GM19372 (cell line): ENCODE data around the gene COL12A1.

Source experiments
- ATAC-seq: cut with Tn5 transposase; IDR thresholded peaks from one replicate; pipeline ENCODE4 v1.9.1; 2021; ENCODE audit warnings: mild to moderate bottlenecking, low read depth, moderate library complexity; ENCODE audit not compliant: unreplicated experiment

The COL12A1 gene

GRCh38 chr6:75109022-75109421 is 96.8 kb downstream of the COL12A1 start:
- ATAC-seq, result no peak

DNA sequence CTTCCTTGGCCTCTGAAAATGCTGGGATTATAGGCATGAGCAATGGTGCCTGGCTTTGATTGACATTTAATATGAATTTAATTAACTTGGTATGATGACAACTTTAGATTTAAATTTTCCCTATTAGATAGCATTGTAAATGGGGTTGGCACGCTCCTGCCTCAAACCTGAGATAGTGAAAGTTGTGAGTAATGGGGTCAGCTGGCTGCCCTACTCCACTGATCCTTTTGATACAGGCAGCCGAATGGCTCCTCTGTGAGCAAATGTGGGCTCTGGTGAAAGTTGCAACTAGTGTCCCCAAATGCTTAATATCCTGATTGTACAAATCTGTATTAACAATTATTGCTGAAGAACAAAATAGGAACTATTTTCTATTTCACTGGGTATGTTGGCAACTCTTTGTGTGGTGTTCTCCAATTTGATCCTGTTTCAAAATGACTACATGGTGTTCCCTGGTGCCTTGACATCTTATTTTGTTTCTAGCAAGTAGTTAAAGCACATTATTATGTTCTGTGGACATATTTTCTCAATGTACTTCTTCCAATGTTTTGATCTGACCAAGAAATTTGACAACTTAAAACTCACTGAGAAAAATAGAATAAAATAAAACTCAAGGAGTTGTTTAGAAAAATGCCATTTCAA is 97.4 kb downstream of the COL12A1 start:
- no peak for ATAC-seq

- ATAC-seq, result no peak
Measured at GRCh38 chr6:75107913-75108312, 97.9 kb downstream of the COL12A1 start.

DNA sequence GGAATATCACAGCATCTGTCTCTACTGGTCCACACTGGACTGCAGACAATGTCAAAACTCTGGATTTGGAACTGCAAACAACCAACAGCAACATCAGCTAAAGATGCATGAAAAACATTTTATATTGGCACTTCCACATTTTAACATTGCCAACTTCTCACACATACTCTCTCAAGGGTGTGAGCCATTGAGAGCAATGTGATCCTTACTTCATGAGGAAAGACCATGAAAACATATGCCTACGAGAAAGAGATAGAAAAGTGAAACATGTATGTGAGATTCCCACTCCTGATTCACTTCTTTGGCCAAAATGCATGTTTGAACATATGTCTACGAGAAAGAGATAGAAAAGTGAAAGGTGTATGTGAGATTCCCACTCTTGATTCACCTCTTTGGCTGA is 99.4 kb downstream of the COL12A1 start:
- no peak for ATAC-seq

DNA sequence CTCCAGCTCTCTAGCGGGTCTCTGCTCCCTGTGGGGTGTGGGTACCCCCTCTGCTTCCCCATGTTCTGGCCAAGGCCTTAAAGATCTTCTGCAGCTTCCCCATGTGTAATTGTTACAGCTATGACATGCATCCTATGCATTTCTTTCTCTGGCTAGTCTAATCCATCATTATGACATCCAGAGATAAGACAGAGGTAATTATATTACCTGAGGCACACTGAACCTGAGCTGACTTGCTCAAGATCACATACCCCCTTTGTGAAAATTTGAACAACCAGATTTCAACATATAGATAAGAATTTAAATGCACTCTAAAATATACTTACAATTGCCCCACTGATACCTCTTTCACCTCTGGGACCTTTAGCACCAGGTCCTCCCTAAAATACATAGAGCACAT is 102.4 kb downstream of the COL12A1 start:
- ATAC-seq, result no peak

- no peak for ATAC-seq
Measured at GRCh38 chr6:75102301-75102700, 103.6 kb downstream of the COL12A1 start.

GRCh38 chr6:75101896-75102295 is 104.0 kb downstream of the COL12A1 start:
- no peak for ATAC-seq

- no peak for ATAC-seq
Measured at GRCh38 chr6:75098709-75099108, 107.1 kb downstream of the COL12A1 start.

DNA sequence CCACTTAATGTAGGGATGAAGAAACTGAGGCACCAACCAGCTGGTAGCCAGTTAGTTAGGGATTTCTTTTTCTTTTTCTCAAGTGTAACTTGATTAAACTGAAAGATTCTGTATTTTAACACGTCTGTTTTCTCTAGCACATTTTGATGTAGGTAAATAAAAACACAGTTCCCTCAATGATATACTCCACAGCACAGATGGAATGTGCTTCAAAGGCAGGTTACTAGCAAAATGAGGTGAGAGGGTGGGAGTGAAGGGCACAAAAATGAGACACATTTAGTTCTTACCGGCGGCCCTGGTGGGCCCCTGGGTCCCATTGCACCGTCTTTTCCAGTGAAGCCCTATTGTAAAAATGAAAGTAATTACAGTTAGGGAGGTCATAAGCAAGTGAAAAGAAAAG is 108.9 kb downstream of the COL12A1 start:
- no peak for ATAC-seq

- ATAC-seq, result no peak
Measured at GRCh38 chr6:75094614-75095200, 111.1 kb downstream of the COL12A1 start.

- ATAC-seq, result no peak
Measured at GRCh38 chr6:75091467-75092190, 114.2 kb downstream of the COL12A1 start.

- ATAC-seq, result no peak
Measured at GRCh38 chr6:75090576-75090975, 115.3 kb downstream of the COL12A1 start.

DNA sequence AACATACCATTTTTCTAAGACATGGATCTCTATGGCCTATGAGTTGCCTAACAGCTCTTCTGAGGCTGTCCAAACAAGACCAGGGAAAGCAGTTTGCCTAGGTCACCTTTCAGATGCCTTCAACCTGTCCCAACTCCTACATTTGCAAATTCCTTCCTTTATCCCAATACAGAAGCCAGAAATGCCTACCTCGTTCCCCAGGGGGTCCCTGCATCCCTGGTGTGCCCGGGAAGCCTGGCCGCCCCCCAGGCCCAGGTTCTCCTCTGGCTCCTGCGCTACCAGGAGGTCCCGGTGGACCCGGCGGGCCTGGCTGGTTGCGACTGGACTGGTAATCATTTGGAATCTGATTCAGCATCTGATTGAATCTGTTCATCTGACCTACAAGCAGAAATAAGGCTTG is 115.9 kb downstream of the COL12A1 start:
- no peak for ATAC-seq

DNA sequence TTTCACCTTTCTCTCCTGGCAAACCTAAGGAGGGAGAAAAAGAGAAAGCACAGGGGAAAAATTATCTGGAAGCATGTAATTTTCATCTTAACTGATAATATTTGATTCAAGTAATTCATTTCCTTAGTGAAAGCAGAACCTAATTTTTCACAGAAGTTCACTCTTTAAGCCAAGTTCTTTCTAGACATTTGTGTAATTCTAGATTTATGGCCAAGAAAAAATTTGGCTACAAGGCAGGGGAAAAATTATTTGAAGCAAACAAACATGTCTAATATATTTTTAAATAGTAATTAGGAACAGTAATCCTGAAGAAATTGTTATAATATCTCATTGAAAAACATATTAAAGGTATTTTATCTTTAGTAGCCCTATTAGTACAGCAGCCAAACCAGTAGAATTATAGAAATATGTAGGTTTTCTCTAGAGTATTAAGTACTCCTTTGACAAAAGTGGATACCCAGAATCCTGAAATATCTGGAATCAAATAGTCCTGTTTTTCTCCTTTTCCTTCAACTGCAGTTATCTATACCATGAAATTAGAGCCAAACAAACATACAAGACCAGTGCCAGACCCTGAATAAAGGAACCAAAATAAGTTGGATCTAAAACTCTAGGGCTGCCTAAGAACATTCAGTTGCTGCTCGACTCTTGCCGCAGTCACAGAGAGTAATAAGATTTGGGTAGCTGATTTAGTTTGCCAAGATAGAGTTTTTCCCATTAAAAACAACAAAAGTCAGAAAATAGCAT is 116.5 kb downstream of the COL12A1 start:
- no peak for ATAC-seq

- ATAC-seq, result no peak
Measured at GRCh38 chr6:75085931-75086635, 119.8 kb downstream of the COL12A1 start.

GRCh38 chr6:75084872-75085381 is 120.9 kb downstream of the COL12A1 start:
- no peak for ATAC-seq

DNA sequence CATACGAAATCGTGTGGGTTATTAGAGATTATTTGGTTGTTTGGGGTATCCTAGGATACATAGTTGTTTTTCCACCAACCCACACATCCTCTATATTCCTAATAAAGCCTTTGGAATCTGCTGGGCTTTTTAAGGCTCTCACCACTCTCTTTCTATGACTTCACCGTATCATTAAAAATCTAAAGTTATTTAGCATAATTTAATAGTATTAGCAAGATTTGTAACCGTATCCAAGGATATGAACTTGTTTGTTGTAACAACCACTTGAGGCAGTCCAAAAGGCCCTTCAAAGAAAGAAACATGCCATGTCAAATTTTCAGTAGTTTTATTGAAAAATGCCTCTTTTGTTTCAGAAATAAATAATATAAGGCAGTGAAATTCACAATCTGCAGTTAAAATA is 121.8 kb downstream of the COL12A1 start:
- no peak for ATAC-seq

DNA sequence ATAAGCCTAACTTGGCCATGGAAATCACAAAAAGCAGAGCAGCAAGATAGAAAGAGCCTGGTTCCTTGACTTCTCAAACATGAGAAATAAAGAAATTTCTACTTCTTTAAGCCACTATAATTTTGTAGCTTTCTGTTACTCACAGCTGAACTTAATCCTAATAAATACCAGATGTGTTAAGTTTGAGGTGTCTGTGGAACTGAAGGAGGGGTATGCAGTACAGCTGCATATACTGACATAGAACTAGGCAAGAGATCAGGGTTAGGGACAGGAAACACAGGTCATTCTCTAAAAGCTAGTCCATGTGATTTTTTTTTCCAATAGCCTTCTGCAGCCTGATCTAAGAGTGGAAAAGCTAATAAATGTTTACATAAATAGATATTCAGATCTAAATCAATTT is 123.9 kb downstream of the COL12A1 start:
- no peak for ATAC-seq

GRCh38 chr6:75081047-75081446 is 124.8 kb downstream of the COL12A1 start:
- no peak for ATAC-seq

GRCh38 chr6:75079589-75079988 is 126.3 kb downstream of the COL12A1 start:
- ATAC-seq, result no peak
